Epithelial cell of umbilical artery (primary cell): ENCODE data around the gene HLA-F. TPM values are rescaled to one million over a fixed set of nuclear protein-coding genes. Genes with fewer than 3 reads are reported as not detected.

Source experiments
- total RNA-seq: library from RNA; depleted of rRNA; stranded (reverse); fragments of >200 nt; gene quantifications from 2 replicates; pipeline ENCODE4 v1.2.3, GENCODE V29; 2014

HLA-F gene
- total RNA-seq, result 1.6 and 25.1 TPM in 2 replicates

GRCh38 chr6:29723262-29723665, at the start of gene HLA-F:
TSS of gene HLA-F (plus strand) at chr6:29723434. CDS start at chr6:29723464, 30 bp downstream.

DNA sequence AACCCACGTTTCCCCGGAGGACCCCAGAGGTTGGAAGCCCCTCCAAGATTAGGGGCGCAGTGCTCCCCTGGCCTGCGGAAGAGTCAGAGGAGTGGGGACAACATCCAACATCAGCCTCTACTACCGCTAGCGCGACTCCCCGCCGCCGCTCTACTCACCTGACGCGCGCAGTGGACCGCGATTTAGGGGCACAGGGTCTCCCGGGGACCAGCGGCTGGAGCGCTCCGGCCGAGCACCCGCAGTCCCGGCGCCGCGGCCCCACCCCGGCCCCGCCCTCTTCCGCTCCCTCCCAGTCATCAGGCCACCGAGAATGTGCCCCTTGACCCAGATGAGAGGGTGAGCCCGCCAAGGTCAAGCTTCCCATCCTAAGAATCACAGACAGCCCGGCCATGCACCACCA, 42.3 kb upstream of the HLA-F start, which contains the start of gene ZFP57:
Gene ZFP57, minus strand, starts transcription at position 249 of the 400 bp plus-strand sequence. CDS start 4,149 bp downstream, outside the sequence.

Other genes starting within 250 kb of the HLA-F start
- not detected in 2 replicates for gene MAS1L, start 235.5 kb upstream of the HLA-F start, total RNA-seq
- 0.32 and 1.2 TPM in 2 replicates for gene UBD, start 163.7 kb upstream of the HLA-F start, total RNA-seq
- gene OR2H2, start 138.3 kb upstream of the HLA-F start, total RNA-seq, result not detected in 2 replicates
- gene GABBR1, start 90.3 kb upstream of the HLA-F start, total RNA-seq, result 3.6 and 11.6 TPM in 2 replicates
- not detected in 2 replicates for gene MOG, start 66.3 kb upstream of the HLA-F start, total RNA-seq
- not detected in 2 replicates for gene ZFP57, start 42.3 kb upstream of the HLA-F start, total RNA-seq
- under 0.01 TPM in 1 of 2 replicates, not detected in the other for gene HLA-G, start 104.4 kb downstream of the HLA-F start, total RNA-seq
- gene HLA-A, start 219.1 kb downstream of the HLA-F start, total RNA-seq, result 239 and 394 TPM in 2 replicates